K562 (cell line): ENCODE measurements around the gene RAB4B. TPM values are rescaled to one million over a fixed set of nuclear protein-coding genes. Genes with fewer than 3 reads are reported as not detected.
A peak's percentile ranks its signal among the peaks of the same experiment; 100 is the strongest.

Source experiments
- GTF2E2 ChIP-seq: fragments of 200-800 bp; sonication (Bioruptor generic); IDR thresholded peaks from 2 replicates; pipeline ENCODE4 v1.6.1; 2016; ENCODE audit warnings: missing genetic modification characterization, missing compliant biosample characterization
- HDAC8 ChIP-seq: fragments of 450-650 bp; IDR thresholded peaks from 2 replicates; pipeline ENCODE4 v1.6.1; 2016; ENCODE audit warnings: mild to moderate bottlenecking, missing genetic modification characterization, moderate library complexity, missing compliant biosample characterization
- HSF4 ChIP-seq: fragments of 250-450 bp; sonication (Bioruptor Pico); IDR thresholded peaks from 2 replicates; pipeline ENCODE4 v2.1.2; 2022; ENCODE audit warnings: mild to moderate bottlenecking, moderate library complexity, borderline replicate concordance
- MXI1 ChIP-seq: IDR thresholded peaks from 2 replicates; pipeline ENCODE4 v1.6.1; 2011; ENCODE audit warnings: low read depth, mild to moderate bottlenecking, improper control_type of control experiment, low read length
- PYGO2 ChIP-seq: fragments of 450-650 bp; IDR thresholded peaks from 2 replicates; pipeline ENCODE4 v1.6.1; 2016; ENCODE audit warnings: mild to moderate bottlenecking, missing genetic modification characterization, moderate library complexity, missing compliant biosample characterization
- RBM14 ChIP-seq: fragments of 200-400 bp; formaldehyde crosslinking; IDR thresholded peaks from 2 replicates; pipeline ENCODE4 v1.6.1; 2018; ENCODE audit warnings: low read depth, mild to moderate bottlenecking, low read length, moderate library complexity, borderline replicate concordance; ENCODE audit not compliant: insufficient read depth
- SNIP1 ChIP-seq: fragments of 450-650 bp; IDR thresholded peaks from 2 replicates; pipeline ENCODE4 v1.7.1; 2017; ENCODE audit warnings: low read depth, mild to moderate bottlenecking
- SP1 ChIP-seq: sonication (generic); formaldehyde crosslinking; IDR thresholded peaks from 2 replicates; pipeline ENCODE4 v1.8.1; 2022; ENCODE audit warnings: mild to moderate bottlenecking, missing genetic modification reagents
- SP2 ChIP-seq: IDR thresholded peaks from 2 replicates; pipeline ENCODE4 v1.6.1; 2011; ENCODE audit warnings: mild to moderate bottlenecking, low read depth, low read length, moderate library complexity; ENCODE audit not compliant: poor library complexity, severe bottlenecking; ENCODE audit errors: extremely low read depth
- ZC3H8 ChIP-seq: fragments of 450-650 bp; IDR thresholded peaks from 2 replicates; pipeline ENCODE4 v1.6.1; 2017
- ZNF217 ChIP-seq: sonication (generic); formaldehyde crosslinking; IDR thresholded peaks from 2 replicates; pipeline ENCODE4 v1.8.0; 2022; ENCODE audit warnings: mild to moderate bottlenecking, missing genetic modification reagents
- polyA plus RNA-seq, 8 experiments: library from polyadenylated mRNA; depleted of rRNA in 4 of 8; stranded (reverse) in 5 of 8; unstranded in 3 of 8; fragments of >200 nt; fragmentation: Nextera tagmentation in 2 of 8; fragmentation: Illumina TruSeq in 1 of 8; extraction: Ambion mirVana in 2 of 8; extraction: Trizol in 1 of 8; gene quantifications; 2 replicates each; pipeline versions ENCODE4 v1.2.1 to v1.2.3, GENCODE V29; 2011 to 2014; ENCODE audit warnings: inconsistent platforms in 1 of 8, missing spikeins in 1 of 8
- total RNA-seq, 7 experiments: library from RNA; depleted of rRNA in 6 of 7; stranded (reverse); fragments of >200 nt in 6 of 7; fragmentation: Illumina TruSeq in 2 of 7; extraction: Trizol in 2 of 7; gene quantifications; 2 replicates each; pipeline versions ENCODE4 v1.2.1 to v1.2.3, GENCODE V29; 2011 to 2021; ENCODE audit warnings: low replicate concordance in 1 of 7
- TF ChIP-seq, protein P1 (sequence below), 2 experiments: fragments of 450-650 bp; formaldehyde crosslinking in 1 of 2; IDR thresholded peaks; 2 replicates each; pipeline versions ENCODE4 v1.4.0 to v1.6.1; 2014 to 2020; ENCODE audit warnings: mild to moderate bottlenecking in 2 of 2, borderline replicate concordance in 1 of 2, low read depth in 1 of 2
- TF ChIP-seq, protein P2 (sequence below), 2 experiments: IDR thresholded peaks in 1 of 2; conservative IDR thresholded peaks in 1 of 2; 2 replicates each; pipeline ENCODE4 v1.6.1; 2016; ENCODE audit warnings: low read depth in 2 of 2, mild to moderate bottlenecking in 1 of 2, missing compliant biosample characterization in 1 of 2, missing genetic modification characterization in 1 of 2, moderate library complexity in 1 of 2

Gene RAB4B
- total and polyA plus RNA-seq, 9 of the 15 experiments (the other 6 are each of a cell fraction or from before 2014, with no cell fraction given), result 0.28 to 20.4 (median 9.0) TPM

DNA sequence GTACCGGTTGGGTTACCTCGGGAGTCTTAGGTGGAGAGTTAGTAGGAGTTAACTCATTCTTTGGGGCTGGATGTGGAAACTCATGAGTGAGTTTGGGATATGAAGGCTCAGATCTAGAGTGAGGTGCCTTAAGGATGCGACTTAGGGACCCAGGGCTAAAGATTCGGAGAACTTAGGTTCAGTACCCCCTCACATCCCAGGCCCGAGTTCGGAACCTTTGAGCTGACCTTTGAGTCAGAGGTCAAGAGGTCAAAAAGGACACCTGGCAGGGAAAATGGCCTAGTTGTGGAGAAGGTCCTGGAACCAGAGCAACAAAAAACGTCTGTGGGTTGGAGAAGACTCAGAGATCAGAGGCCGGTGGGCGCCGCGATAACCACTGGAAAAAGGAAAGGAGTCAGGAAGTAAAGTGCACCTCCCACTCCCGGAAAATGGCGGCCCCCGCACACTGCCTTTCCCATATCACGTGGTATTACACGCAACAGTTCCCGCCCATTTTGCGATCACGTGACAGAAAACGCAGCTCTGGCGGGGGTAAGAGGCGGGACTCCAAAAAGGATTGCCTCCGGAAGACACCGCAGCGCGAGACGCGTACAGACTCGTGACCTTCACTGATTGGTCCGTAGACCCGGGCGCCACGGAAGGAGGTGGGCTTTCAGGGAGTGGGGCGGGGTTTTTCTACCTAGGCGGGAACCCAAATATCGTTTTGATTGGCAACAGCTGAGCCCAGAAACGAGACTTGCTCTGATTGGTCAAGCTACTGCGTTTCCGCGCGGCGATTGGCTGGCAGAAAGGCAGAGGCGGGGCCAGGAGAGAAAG lies 27.8 kb upstream of the RAB4B start, which contains the start of gene ACTMAP (continued):
- TF ChIP-seq, protein P1, sequence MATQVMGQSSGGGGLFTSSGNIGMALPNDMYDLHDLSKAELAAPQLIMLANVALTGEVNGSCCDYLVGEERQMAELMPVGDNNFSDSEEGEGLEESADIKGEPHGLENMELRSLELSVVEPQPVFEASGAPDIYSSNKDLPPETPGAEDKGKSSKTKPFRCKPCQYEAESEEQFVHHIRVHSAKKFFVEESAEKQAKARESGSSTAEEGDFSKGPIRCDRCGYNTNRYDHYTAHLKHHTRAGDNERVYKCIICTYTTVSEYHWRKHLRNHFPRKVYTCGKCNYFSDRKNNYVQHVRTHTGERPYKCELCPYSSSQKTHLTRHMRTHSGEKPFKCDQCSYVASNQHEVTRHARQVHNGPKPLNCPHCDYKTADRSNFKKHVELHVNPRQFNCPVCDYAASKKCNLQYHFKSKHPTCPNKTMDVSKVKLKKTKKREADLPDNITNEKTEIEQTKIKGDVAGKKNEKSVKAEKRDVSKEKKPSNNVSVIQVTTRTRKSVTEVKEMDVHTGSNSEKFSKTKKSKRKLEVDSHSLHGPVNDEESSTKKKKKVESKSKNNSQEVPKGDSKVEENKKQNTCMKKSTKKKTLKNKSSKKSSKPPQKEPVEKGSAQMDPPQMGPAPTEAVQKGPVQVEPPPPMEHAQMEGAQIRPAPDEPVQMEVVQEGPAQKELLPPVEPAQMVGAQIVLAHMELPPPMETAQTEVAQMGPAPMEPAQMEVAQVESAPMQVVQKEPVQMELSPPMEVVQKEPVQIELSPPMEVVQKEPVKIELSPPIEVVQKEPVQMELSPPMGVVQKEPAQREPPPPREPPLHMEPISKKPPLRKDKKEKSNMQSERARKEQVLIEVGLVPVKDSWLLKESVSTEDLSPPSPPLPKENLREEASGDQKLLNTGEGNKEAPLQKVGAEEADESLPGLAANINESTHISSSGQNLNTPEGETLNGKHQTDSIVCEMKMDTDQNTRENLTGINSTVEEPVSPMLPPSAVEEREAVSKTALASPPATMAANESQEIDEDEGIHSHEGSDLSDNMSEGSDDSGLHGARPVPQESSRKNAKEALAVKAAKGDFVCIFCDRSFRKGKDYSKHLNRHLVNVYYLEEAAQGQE (IDR thresholded peaks at IDR 0.05; ENCODE audit: borderline replicate concordance), result peak; percentile 98
- TF ChIP-seq, protein P1 (CRISPR knock-in tag; IDR thresholded peaks at IDR 0.05; ENCODE audit: low read depth), result peak; percentile 37; the same call in 1 of the 2 replicates
- TF ChIP-seq SP2, result peak; percentile 68
- TF ChIP-seq ZNF217 (CRISPR knock-in tag), result no peak
- TF ChIP-seq SP1, result peak; percentile 97
- no peak for TF ChIP-seq ZC3H8
- no peak for TF ChIP-seq MXI1
- peak; percentile 66; the same call in 1 of the 2 replicates for TF ChIP-seq HDAC8 (tag)
- no peak for TF ChIP-seq GTF2E2 (tag)
- TF ChIP-seq, protein P2, sequence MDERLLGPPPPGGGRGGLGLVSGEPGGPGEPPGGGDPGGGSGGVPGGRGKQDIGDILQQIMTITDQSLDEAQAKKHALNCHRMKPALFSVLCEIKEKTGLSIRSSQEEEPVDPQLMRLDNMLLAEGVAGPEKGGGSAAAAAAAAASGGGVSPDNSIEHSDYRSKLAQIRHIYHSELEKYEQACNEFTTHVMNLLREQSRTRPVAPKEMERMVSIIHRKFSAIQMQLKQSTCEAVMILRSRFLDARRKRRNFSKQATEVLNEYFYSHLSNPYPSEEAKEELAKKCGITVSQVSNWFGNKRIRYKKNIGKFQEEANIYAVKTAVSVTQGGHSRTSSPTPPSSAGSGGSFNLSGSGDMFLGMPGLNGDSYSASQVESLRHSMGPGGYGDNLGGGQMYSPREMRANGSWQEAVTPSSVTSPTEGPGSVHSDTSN (CRISPR knock-in tag; IDR thresholded peaks at IDR 0.05; ENCODE audit: low read depth), result no peak
- TF ChIP-seq, protein P2 (tag; conservative IDR thresholded peaks at IDR 0.05; ENCODE audit: low read depth), result 0 out of 2 replicates have a peak, but pooled peaks have one; percentile 22
- peak; percentile 70 for TF ChIP-seq PYGO2 (tag)
- no peak for TF ChIP-seq HSF4
- no peak for TF ChIP-seq SNIP1
- TF ChIP-seq RBM14, result no peak
